ENCODE measurements around the gene MAP3K9.

Gene MAP3K9

GRCh38 chr14:70791971-70792370 is 17.3 kb downstream of the MAP3K9 start:
- Histone ChIP-seq H3K27ac (no peak overlapping the region), H3K4me3 (no peak overlapping the region)

DNA sequence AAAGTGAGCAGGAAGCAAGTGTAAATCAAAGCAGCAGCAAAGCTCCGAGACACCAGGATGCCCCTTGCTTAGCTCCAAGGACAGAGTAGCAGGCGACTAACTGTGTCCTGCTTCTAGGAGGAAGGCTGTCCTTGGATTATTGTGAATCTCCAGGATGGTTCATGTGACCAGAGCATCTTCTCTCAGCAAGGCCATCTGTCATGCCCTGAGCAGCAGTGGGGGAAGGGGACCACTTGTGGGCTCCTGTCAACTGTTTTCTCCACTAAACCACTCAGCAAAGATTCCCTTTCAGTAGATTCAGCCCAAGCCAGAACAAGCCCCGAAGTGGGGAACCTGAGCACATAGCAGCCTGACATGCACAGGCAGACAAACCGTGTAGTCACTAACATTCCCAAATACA is 19.4 kb downstream of the MAP3K9 start:
- Histone ChIP-seq H3K27ac (no peak overlapping the region), H3K4me3 (no peak overlapping the region)

- Histone ChIP-seq H3K27ac (no peak overlapping the region), H3K4me3 (no peak overlapping the region)
Measured at GRCh38 chr14:70789361-70789760, 20.0 kb downstream of the MAP3K9 start.

DNA sequence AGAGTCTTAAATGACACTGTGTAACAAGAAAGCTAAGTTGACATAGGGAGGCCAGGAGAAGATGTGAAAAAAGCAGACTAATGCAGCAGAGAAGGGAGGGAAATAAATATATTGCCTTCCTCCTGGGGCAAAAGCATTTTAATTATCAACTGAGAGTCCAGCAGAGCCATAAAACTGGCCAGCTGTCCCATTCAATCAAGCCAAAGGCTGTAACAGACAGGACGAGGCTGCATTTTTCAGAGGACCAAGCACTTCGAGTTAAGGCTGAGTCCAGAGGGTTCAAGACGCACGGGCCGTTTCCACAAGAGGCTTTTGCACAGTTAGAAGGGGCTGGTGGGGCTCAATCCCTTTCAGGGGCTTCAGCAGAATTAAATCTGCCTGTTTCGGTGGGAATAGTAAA is 20.4 kb downstream of the MAP3K9 start:
- H3K27ac ChIP-seq, result no peak overlapping the region
- H3K4me3 ChIP-seq, result no peak overlapping the region

GRCh38 chr14:70785556-70785955 is 23.8 kb downstream of the MAP3K9 start:
- H3K27ac ChIP-seq, result no peak overlapping the region
- H3K4me3 ChIP-seq, result no peak overlapping the region

- Histone ChIP-seq H3K27ac (no peak overlapping the region), H3K4me3 (no peak overlapping the region)
Measured at GRCh38 chr14:70784886-70785285, 24.4 kb downstream of the MAP3K9 start.

GRCh38 chr14:70782361-70782760 is 27.0 kb downstream of the MAP3K9 start:
- no peak overlapping the region for H3K27ac ChIP-seq
- H3K4me3 ChIP-seq, result no peak overlapping the region

GRCh38 chr14:70780396-70781075 is 28.8 kb downstream of the MAP3K9 start:
- Histone ChIP-seq H3K4me3 (no peak overlapping the region), H3K27ac (no peak overlapping the region)

GRCh38 chr14:70779667-70780066 is 29.6 kb downstream of the MAP3K9 start:
- H3K27ac ChIP-seq, result no peak overlapping the region
- H3K4me3 ChIP-seq, result no peak overlapping the region

- no peak overlapping the region for H3K27ac ChIP-seq
- H3K4me3 ChIP-seq, result no peak overlapping the region
Measured at GRCh38 chr14:70776197-70776596, 33.1 kb downstream of the MAP3K9 start.

- H3K27ac ChIP-seq, result no peak overlapping the region
- H3K4me3 ChIP-seq, result no peak overlapping the region
Measured at GRCh38 chr14:70773182-70773862, 36.0 kb downstream of the MAP3K9 start.

- Histone ChIP-seq H3K27ac (no peak overlapping the region), H3K4me3 (no peak overlapping the region)
Measured at GRCh38 chr14:70771781-70772212, 37.5 kb downstream of the MAP3K9 start.

DNA sequence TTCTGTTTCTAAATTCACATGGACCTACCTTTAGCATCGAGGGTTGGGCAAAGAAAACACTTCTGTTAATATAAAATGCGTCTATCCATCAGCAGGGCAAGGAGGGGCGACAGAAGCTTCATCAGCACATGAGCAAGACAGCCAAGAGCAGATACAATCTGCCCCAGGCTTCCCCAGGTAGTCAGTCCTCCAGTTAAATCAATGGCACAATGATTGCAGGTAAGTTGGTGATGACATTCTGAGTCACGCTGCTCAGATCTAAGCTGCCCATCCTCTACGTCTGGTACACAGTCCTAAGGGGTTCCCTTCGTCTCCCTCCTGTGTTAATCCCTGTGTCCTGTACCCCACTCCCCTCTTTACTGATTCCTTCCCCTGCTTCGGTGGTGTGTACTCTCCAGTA is 38.8 kb downstream of the MAP3K9 start:
- H3K4me3 ChIP-seq, result no peak overlapping the region
- H3K27ac ChIP-seq, result no peak overlapping the region

GRCh38 chr14:70759398-70759797 is 49.9 kb downstream of the MAP3K9 start:
- H3K27ac ChIP-seq, result no peak overlapping the region
- H3K4me3 ChIP-seq, result no peak overlapping the region

- no peak overlapping the region for H3K27ac ChIP-seq
Measured at GRCh38 chr14:70755655-70756054, 53.7 kb downstream of the MAP3K9 start.

GRCh38 chr14:70754991-70755390 is 54.3 kb downstream of the MAP3K9 start:
- Histone ChIP-seq H3K4me3 (no peak overlapping the region), H3K27ac (no peak overlapping the region)

More at GRCh38 chr14:70755655-70756054, 53.7 kb downstream of the MAP3K9 start:
- H3K4me3 ChIP-seq, result no peak overlapping the region

GRCh38 chr14:70753518-70753953 is 55.8 kb downstream of the MAP3K9 start:
- no peak overlapping the region for H3K27ac ChIP-seq
- H3K4me3 ChIP-seq, result no peak overlapping the region

- H3K27ac ChIP-seq, result no peak overlapping the region
Measured at GRCh38 chr14:70748422-70748821, 60.9 kb downstream of the MAP3K9 start.

GRCh38 chr14:70744641-70745040 is 64.7 kb downstream of the MAP3K9 start:
- H3K27ac ChIP-seq, result no peak overlapping the region
- H3K4me3 ChIP-seq, result no peak overlapping the region

More at GRCh38 chr14:70748422-70748821, 60.9 kb downstream of the MAP3K9 start:
- no peak overlapping the region for H3K4me3 ChIP-seq

- Histone ChIP-seq H3K27ac (no peak overlapping the region), H3K4me3 (no peak overlapping the region)
Measured at GRCh38 chr14:70742316-70742715, 67.0 kb downstream of the MAP3K9 start.

GRCh38 chr14:70741482-70741881 is 67.8 kb downstream of the MAP3K9 start:
- Histone ChIP-seq H3K4me3 (no peak overlapping the region), H3K27ac (no peak overlapping the region)

Data from skin epidermis (tissue), 12 donors.